Measurements from ENCODE around the gene SCN4B. TPM values are rescaled to one million over a fixed set of nuclear protein-coding genes. Genes with fewer than 3 reads are reported as not detected.

Gene SCN4B
- total RNA-seq, 2 donors from 2014 or later = 0.15 to 0.20 TPM

GRCh38 chr11:118200497-118200896, 47.9 kb upstream of the SCN4B start:
- no peak overlapping the region for H3K27ac ChIP-seq (ENCODE audit: low read depth, low read length)
- H3K9me3 ChIP-seq (ENCODE audit: control insufficient read depth, low read length) = no peaks in the 10 kb centered on the region
- WGBS, 2 experiments (ENCODE audit: insufficient coverage in 1 of 2, insufficient read length in 1 of 2) = 91% methylated on average over 4 of the region's 5 CpGs; no CpG with 5 or more reads in 1 of the 2 experiments
- DNase-seq = no peak
- no peaks in the 10 kb centered on the region for H3K36me3 ChIP-seq (ENCODE audit: control insufficient read depth, insufficient read depth, low read length)
- H3K9ac ChIP-seq (ENCODE audit: extremely low read depth, low read length, poor library complexity, severe bottlenecking) = no peak overlapping the region
- H3K27me3 Mint-ChIP-seq (ENCODE audit: insufficient read depth) = peaks cover 4% of the 10 kb centered on the region
- H3K4me1 ChIP-seq (ENCODE audit: control insufficient read depth, insufficient read depth, low read length) = peaks cover 14% of the 10 kb centered on the region
- H3K36me3 Mint-ChIP-seq (ENCODE audit: low read depth) = no peaks in the 10 kb centered on the region
- H3K4me1 Mint-ChIP-seq = peaks cover 26% of the 10 kb centered on the region
- H3K27me3 ChIP-seq (ENCODE audit: control insufficient read depth, insufficient read depth, low read length, poor library complexity, severe bottlenecking) = peaks cover 32% of the 10 kb centered on the region
- H3K4me3 Mint-ChIP-seq = no peak overlapping the region
- no peak for TF ChIP-seq CTCF (conservative IDR thresholded peaks at IDR 0.05)
- no peak overlapping the region for H3K27ac Mint-ChIP-seq
- no peak overlapping the region for H3K4me3 ChIP-seq (ENCODE audit: low read length)
- H3K9me3 Mint-ChIP-seq = no peaks in the 10 kb centered on the region

GRCh38 chr11:118199135-118199534, 46.5 kb upstream of the SCN4B start:
- no peak overlapping the region for H3K4me3 Mint-ChIP-seq
- Histone ChIP-seq H3K4me3 (ENCODE audit: low read length) (no peak overlapping the region), H3K27me3 (ENCODE audit: control insufficient read depth, insufficient read depth, low read length, poor library complexity, severe bottlenecking) (peaks cover 22% of the 10 kb centered on the region), H3K27ac (ENCODE audit: low read depth, low read length) (no peak overlapping the region), H3K9ac (ENCODE audit: extremely low read depth, low read length, poor library complexity, severe bottlenecking) (no peak overlapping the region), H3K36me3 (ENCODE audit: control insufficient read depth, insufficient read depth, low read length) (no peaks in the 10 kb centered on the region), H3K9me3 (ENCODE audit: control insufficient read depth, low read length) (no peaks in the 10 kb centered on the region), H3K4me1 (ENCODE audit: control insufficient read depth, insufficient read depth, low read length) (peaks cover 27% of the 10 kb centered on the region)
- WGBS, 2 experiments (ENCODE audit: insufficient coverage in 1 of 2, insufficient read length in 1 of 2) = 90% methylated on average over 3 to 6 of the region's 6 CpGs
- TF ChIP-seq CTCF (conservative IDR thresholded peaks at IDR 0.05) = no peak
- no peaks in the 10 kb centered on the region for H3K9me3 Mint-ChIP-seq
- no peak for DNase-seq
- no peaks in the 10 kb centered on the region for H3K36me3 Mint-ChIP-seq (ENCODE audit: low read depth)
- peaks cover 40% of the 10 kb centered on the region for H3K4me1 Mint-ChIP-seq
- no peaks in the 10 kb centered on the region for H3K27me3 Mint-ChIP-seq (ENCODE audit: insufficient read depth)
- no peak overlapping the region for H3K27ac Mint-ChIP-seq

GRCh38 chr11:118198370-118198769, 45.7 kb upstream of the SCN4B start:
- 10 to 30% methylated on average over 3 to 8 of the region's 9 CpGs for WGBS, 2 experiments (ENCODE audit: insufficient coverage in 1 of 2, insufficient read length in 1 of 2)
- DNase-seq = peak; percentile 90
- Histone ChIP-seq H3K27me3 (ENCODE audit: control insufficient read depth, insufficient read depth, low read length, poor library complexity, severe bottlenecking) (peaks cover 20% of the 10 kb centered on the region), H3K4me3 (ENCODE audit: low read length) (no peak overlapping the region), H3K27ac (ENCODE audit: low read depth, low read length) (no peak overlapping the region), H3K9me3 (ENCODE audit: control insufficient read depth, low read length) (no peaks in the 10 kb centered on the region), H3K9ac (ENCODE audit: extremely low read depth, low read length, poor library complexity, severe bottlenecking) (no peak overlapping the region), H3K4me1 (ENCODE audit: control insufficient read depth, insufficient read depth, low read length) (peaks cover 32% of the 10 kb centered on the region), H3K36me3 (ENCODE audit: control insufficient read depth, insufficient read depth, low read length) (no peaks in the 10 kb centered on the region)
- Mint-ChIP-seq H3K9me3 (no peaks in the 10 kb centered on the region), H3K27me3 (ENCODE audit: insufficient read depth) (no peaks in the 10 kb centered on the region), H3K4me1 (peaks cover 43% of the 10 kb centered on the region), H3K36me3 (ENCODE audit: low read depth) (no peaks in the 10 kb centered on the region), H3K27ac (no peak overlapping the region), H3K4me3 (no peak overlapping the region)
- TF ChIP-seq CTCF (conservative IDR thresholded peaks at IDR 0.05) = peak; percentile 87
